ENCODE results near the gene TFF1.

The TFF1 gene

GRCh38 chr21:42346866-42347600 is 19.3 kb downstream of the TFF1 start:
- Histone ChIP-seq H3K4me1 (ENCODE audit: control insufficient read depth, insufficient read depth, low read depth, low read length) (peaks cover 4% of the 10 kb centered on the region), H2BK15ac (ENCODE audit: low read depth, poor library complexity, severe bottlenecking) (no peak overlapping the region), H4K91ac (ENCODE audit: low read length) (no peak overlapping the region), H3K23ac (ENCODE audit: low read length in 2 of 2) (no peak overlapping the region), H3K4ac (ENCODE audit: low read depth in 1 of 2, low read length in 2 of 2) (no peak overlapping the region), H2BK120ac (ENCODE audit: low read depth, low read length) (no peak overlapping the region), H2AK5ac (ENCODE audit: low read length, severe bottlenecking) (no peak overlapping the region), H3K4me3 (ENCODE audit: insufficient read depth in 1 of 2, low read depth in 1 of 2, low read length in 2 of 2) (no peak overlapping the region), H3K18ac (ENCODE audit: low read depth in 1 of 2, low read length in 2 of 2) (no peak overlapping the region), H3K36me3 (ENCODE audit: control insufficient read depth in 1 of 2, insufficient read depth in 2 of 2, low read depth in 1 of 2, low read length in 2 of 2) (no peaks in the 10 kb centered on the region), H3K27me3 (ENCODE audit: control insufficient read depth in 1 of 2, insufficient read depth in 1 of 2, low read length in 2 of 2) (peaks cover 13 to 19% of the 10 kb centered on the region in 2 experiments), H3K27ac (ENCODE audit: low read length, poor library complexity, severe bottlenecking) (no peak overlapping the region), H3K4me2 (ENCODE audit: low read length, poor library complexity, severe bottlenecking) (no peak overlapping the region), H3K9me3 (ENCODE audit: control insufficient read depth, low read length) (no peaks in the 10 kb centered on the region), H3K79me1 (replicated peaks; ENCODE audit: low read length, poor library complexity, severe bottlenecking) (no peaks in the 10 kb centered on the region), H2AFZ (ENCODE audit: low read depth, low read length) (no peak overlapping the region), H4K8ac (ENCODE audit: low read length) (no peak overlapping the region), H2BK5ac (ENCODE audit: low read depth, low read length, poor library complexity, severe bottlenecking) (no peak overlapping the region), H2BK12ac (ENCODE audit: low read length in 2 of 2) (no peak overlapping the region), H3K9ac (ENCODE audit: low read length) (no peak overlapping the region), H3K14ac (ENCODE audit: low read length in 2 of 2) (no peak overlapping the region)
- WGBS = 90% methylated on average over 30 of the region's 30 CpGs
- no peak for DNase-seq

GRCh38 chr21:42346441-42346840 is 19.9 kb downstream of the TFF1 start:
- no peak overlapping the region for H3K4me3 ChIP-seq (ENCODE audit: insufficient read depth in 1 of 2, low read depth in 1 of 2, low read length in 2 of 2)
- 85% methylated on average over 9 of the region's 9 CpGs for WGBS
- H3K18ac ChIP-seq (ENCODE audit: low read depth in 1 of 2, low read length in 2 of 2) = no peak overlapping the region
- H3K4me1 ChIP-seq (ENCODE audit: control insufficient read depth, insufficient read depth, low read depth, low read length) = peaks cover 4% of the 10 kb centered on the region
- no peak for DNase-seq
- H2BK15ac ChIP-seq (ENCODE audit: low read depth, poor library complexity, severe bottlenecking) = no peak overlapping the region
- no peak overlapping the region for H2AK5ac ChIP-seq (ENCODE audit: low read length, severe bottlenecking)
- H3K4ac ChIP-seq (ENCODE audit: low read depth in 1 of 2, low read length in 2 of 2) = no peak overlapping the region
- H3K36me3 ChIP-seq (ENCODE audit: control insufficient read depth in 1 of 2, insufficient read depth in 2 of 2, low read depth in 1 of 2, low read length in 2 of 2) = no peaks in the 10 kb centered on the region
- no peak overlapping the region for H2BK120ac ChIP-seq (ENCODE audit: low read depth, low read length)
- H3K27ac ChIP-seq (ENCODE audit: low read length, poor library complexity, severe bottlenecking) = no peak overlapping the region
- no peak overlapping the region for H3K4me2 ChIP-seq (ENCODE audit: low read length, poor library complexity, severe bottlenecking)
- H4K8ac ChIP-seq (ENCODE audit: low read length) = no peak overlapping the region
- no peak overlapping the region for H2BK12ac ChIP-seq (ENCODE audit: low read length in 2 of 2)
- no peaks in the 10 kb centered on the region for H3K9me3 ChIP-seq (ENCODE audit: control insufficient read depth, low read length)
- H3K79me1 ChIP-seq (replicated peaks; ENCODE audit: low read length, poor library complexity, severe bottlenecking) = no peaks in the 10 kb centered on the region
- no peak overlapping the region for H2AFZ ChIP-seq (ENCODE audit: low read depth, low read length)
- H3K27me3 ChIP-seq (ENCODE audit: control insufficient read depth in 1 of 2, insufficient read depth in 1 of 2, low read length in 2 of 2) = peaks cover 13 to 15% of the 10 kb centered on the region in 2 experiments
- no peak overlapping the region for H4K91ac ChIP-seq (ENCODE audit: low read length)
- no peak overlapping the region for H3K23ac ChIP-seq (ENCODE audit: low read length in 2 of 2)
- no peak overlapping the region for H3K14ac ChIP-seq (ENCODE audit: low read length in 2 of 2)
- H3K9ac ChIP-seq (ENCODE audit: low read length) = no peak overlapping the region
- no peak overlapping the region for H2BK5ac ChIP-seq (ENCODE audit: low read depth, low read length, poor library complexity, severe bottlenecking)

- Histone ChIP-seq H2BK120ac (ENCODE audit: low read depth, low read length) (no peak overlapping the region), H3K4me1 (ENCODE audit: control insufficient read depth, insufficient read depth, low read depth, low read length) (no peaks in the 10 kb centered on the region), H3K23ac (ENCODE audit: low read length in 2 of 2) (no peak overlapping the region), H3K4me2 (ENCODE audit: low read length, poor library complexity, severe bottlenecking) (no peak overlapping the region), H3K4ac (ENCODE audit: low read depth in 1 of 2, low read length in 2 of 2) (no peak overlapping the region), H3K27me3 (ENCODE audit: control insufficient read depth in 1 of 2, insufficient read depth in 1 of 2, low read length in 2 of 2) (peaks cover 9 to 17% of the 10 kb centered on the region in 2 experiments), H3K4me3 (ENCODE audit: insufficient read depth in 1 of 2, low read depth in 1 of 2, low read length in 2 of 2) (no peak overlapping the region), H4K8ac (ENCODE audit: low read length) (no peak overlapping the region), H2BK12ac (ENCODE audit: low read length in 2 of 2) (no peak overlapping the region), H2BK5ac (ENCODE audit: low read depth, low read length, poor library complexity, severe bottlenecking) (no peak overlapping the region), H2AFZ (ENCODE audit: low read depth, low read length) (no peak overlapping the region), H3K14ac (ENCODE audit: low read length in 2 of 2) (no peak overlapping the region), H4K91ac (ENCODE audit: low read length) (no peak overlapping the region), H3K18ac (ENCODE audit: low read depth in 1 of 2, low read length in 2 of 2) (no peak overlapping the region), H2AK5ac (ENCODE audit: low read length, severe bottlenecking) (no peak overlapping the region), H3K27ac (ENCODE audit: low read length, poor library complexity, severe bottlenecking) (no peak overlapping the region), H2BK15ac (ENCODE audit: low read depth, poor library complexity, severe bottlenecking) (no peak overlapping the region), H3K9me3 (ENCODE audit: control insufficient read depth, low read length) (no peaks in the 10 kb centered on the region), H3K9ac (ENCODE audit: low read length) (no peak overlapping the region), H3K79me1 (replicated peaks; ENCODE audit: low read length, poor library complexity, severe bottlenecking) (no peaks in the 10 kb centered on the region), H3K36me3 (ENCODE audit: control insufficient read depth in 1 of 2, insufficient read depth in 2 of 2, low read depth in 1 of 2, low read length in 2 of 2) (no peaks in the 10 kb centered on the region)
- DNase-seq = no peak
- WGBS = 60% methylated on average over 3 of the region's 4 CpGs
Measured at GRCh38 chr21:42344631-42345030, 21.7 kb downstream of the TFF1 start.

GRCh38 chr21:42343963-42344510 is 22.3 kb downstream of the TFF1 start:
- Histone ChIP-seq H2BK120ac (ENCODE audit: low read depth, low read length) (no peak overlapping the region), H2AFZ (ENCODE audit: low read depth, low read length) (no peak overlapping the region), H3K18ac (ENCODE audit: low read depth in 1 of 2, low read length in 2 of 2) (no peak overlapping the region), H4K91ac (ENCODE audit: low read length) (no peak overlapping the region), H2BK5ac (ENCODE audit: low read depth, low read length, poor library complexity, severe bottlenecking) (no peak overlapping the region), H4K8ac (ENCODE audit: low read length) (no peak overlapping the region), H3K4ac (ENCODE audit: low read depth in 1 of 2, low read length in 2 of 2) (no peak overlapping the region), H3K4me1 (ENCODE audit: control insufficient read depth, insufficient read depth, low read depth, low read length) (no peaks in the 10 kb centered on the region), H2AK5ac (ENCODE audit: low read length, severe bottlenecking) (no peak overlapping the region), H3K27me3 (ENCODE audit: control insufficient read depth in 1 of 2, insufficient read depth in 1 of 2, low read length in 2 of 2) (peaks cover 9 to 22% of the 10 kb centered on the region in 2 experiments), H3K9me3 (ENCODE audit: control insufficient read depth, low read length) (no peaks in the 10 kb centered on the region), H2BK12ac (ENCODE audit: low read length in 2 of 2) (no peak overlapping the region), H3K23ac (ENCODE audit: low read length in 2 of 2) (no peak overlapping the region), H3K4me3 (ENCODE audit: insufficient read depth in 1 of 2, low read depth in 1 of 2, low read length in 2 of 2) (no peak overlapping the region), H3K14ac (ENCODE audit: low read length in 2 of 2) (no peak overlapping the region), H2BK15ac (ENCODE audit: low read depth, poor library complexity, severe bottlenecking) (no peak overlapping the region), H3K9ac (ENCODE audit: low read length) (no peak overlapping the region), H3K4me2 (ENCODE audit: low read length, poor library complexity, severe bottlenecking) (no peak overlapping the region), H3K79me1 (replicated peaks; ENCODE audit: low read length, poor library complexity, severe bottlenecking) (no peaks in the 10 kb centered on the region), H3K27ac (ENCODE audit: low read length, poor library complexity, severe bottlenecking) (no peak overlapping the region), H3K36me3 (ENCODE audit: control insufficient read depth in 1 of 2, insufficient read depth in 2 of 2, low read depth in 1 of 2, low read length in 2 of 2) (no peaks in the 10 kb centered on the region)
- no peak for DNase-seq
- 81% methylated on average over 11 of the region's 11 CpGs for WGBS
